HT1080 (cell line): ENCODE measurements around the gene NCAPG2. TPM values are rescaled to one million over a fixed set of nuclear protein-coding genes. Genes with fewer than 3 reads are reported as not detected.
"Not testable (repeated sequence)": the region's sequence is repeated elsewhere in the genome, so short reads cannot be mapped to it uniquely, and the experiment has no call there.

Experiments used
- DNase-seq: peaks from one replicate; pipeline ENCODE4 v3.0.0-alpha.2; 2015; ENCODE audit warnings: low read depth
- total RNA-seq: library from RNA; depleted of rRNA; stranded (reverse); fragments of >200 nt; shearing (Covaris generic); gene quantifications from 2 replicates; pipeline ENCODE4 v1.2.3, GENCODE V29; 2014

Gene NCAPG2
- total RNA-seq, 1 experiment from 2014 or later: 35.7 TPM

DNA sequence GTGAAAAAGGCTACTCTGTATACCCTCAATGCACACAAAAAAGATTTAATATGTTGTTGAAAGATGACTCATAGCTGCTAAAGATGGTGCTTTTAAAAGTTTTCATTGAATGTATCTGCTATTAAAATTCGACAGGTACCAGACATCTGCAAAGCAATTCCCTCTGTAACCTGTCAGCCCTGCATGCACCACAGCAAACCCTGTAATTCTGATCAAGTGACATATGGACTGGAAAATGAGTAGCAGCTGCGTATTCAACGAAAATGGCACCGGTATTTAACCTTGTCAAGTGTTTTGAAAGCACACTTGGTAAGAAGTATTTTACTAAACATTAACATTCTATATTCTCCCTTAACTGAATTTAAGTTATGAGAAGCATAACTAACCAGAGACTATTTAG, 58.8 kb downstream of the NCAPG2 start:
- no peak for DNase-seq

DNA sequence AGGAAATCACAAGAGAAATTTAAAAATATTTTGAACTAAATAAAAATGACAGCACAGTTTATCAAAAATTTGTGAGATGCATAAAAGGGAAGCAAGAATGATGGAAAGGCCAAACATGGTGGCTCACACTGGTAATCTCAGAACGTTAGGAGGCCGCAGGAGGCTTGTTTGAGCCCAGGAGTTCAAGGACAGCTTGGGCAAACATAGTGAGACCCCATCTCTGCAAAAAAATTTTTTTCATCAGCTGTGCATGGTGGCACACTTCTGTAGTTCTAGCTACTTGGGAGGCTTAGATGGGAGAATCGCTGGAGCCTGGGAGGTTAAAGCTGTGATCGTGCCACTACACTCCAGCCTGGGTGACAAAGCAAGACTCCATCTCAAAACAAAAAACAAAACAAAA, 62.5 kb downstream of the NCAPG2 start:
- no peak for DNase-seq

DNA sequence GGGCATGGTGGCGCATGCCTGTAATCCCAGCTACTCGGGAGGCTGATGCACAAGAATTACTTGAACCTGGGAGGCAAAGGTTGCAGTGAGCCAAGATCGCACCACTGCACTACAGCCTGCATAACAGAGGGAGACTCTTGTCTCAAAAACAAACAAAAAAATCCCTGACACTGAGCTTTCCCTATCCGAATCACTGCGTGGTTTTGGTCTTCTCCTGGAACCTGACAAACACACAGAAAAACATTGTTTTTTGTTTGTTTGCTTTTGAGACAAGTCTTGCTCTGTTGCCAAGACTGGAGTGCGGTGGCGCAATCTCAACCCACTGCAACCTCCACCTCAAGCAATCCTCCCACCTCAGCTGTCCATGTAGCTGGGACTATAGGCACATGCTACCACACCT, 66.6 kb downstream of the NCAPG2 start:
- no peak for DNase-seq

DNA sequence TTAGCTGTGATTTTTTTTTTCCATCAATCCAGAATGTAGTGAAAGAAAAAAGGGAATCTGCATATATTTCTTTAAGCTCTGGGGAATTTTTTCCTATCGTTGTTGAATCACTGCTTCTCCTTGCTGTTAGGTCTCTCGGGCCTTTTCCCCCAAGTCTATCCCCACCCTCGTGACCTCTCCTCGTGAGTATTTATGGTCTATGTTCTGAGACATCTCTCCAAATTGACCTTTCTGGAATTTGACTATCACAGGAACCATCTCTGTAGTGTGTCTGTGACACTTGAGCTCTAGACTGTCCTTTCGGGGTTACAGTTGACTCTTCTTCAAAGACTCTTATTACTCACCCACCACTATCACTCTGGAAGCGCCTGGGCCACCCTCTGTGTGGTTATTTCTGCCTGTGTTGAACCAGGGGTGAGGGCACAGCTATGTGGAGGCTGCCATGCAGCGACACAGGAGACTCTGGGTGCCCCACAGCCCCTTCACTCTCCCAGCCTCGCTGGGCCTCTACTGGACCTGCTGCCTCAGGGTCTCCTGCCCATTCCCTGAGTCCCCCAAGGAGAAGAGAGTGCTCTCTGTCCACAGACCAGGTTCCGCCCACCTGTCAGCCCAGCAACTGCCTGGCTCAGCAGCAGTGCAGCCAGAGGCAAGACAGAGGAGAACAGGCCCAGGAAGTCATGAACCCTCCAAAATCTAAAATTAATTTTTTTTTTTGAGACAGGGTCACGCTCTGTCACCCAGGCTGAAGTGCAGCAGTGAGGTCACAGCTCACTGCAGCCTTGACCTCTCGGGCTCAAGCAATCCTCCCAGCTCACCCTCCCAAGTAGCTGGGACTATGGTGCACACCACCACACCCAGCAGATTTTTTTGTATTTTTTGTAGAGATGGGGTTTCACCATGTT, 71.3 kb downstream of the NCAPG2 start:
- no peak for DNase-seq

DNA sequence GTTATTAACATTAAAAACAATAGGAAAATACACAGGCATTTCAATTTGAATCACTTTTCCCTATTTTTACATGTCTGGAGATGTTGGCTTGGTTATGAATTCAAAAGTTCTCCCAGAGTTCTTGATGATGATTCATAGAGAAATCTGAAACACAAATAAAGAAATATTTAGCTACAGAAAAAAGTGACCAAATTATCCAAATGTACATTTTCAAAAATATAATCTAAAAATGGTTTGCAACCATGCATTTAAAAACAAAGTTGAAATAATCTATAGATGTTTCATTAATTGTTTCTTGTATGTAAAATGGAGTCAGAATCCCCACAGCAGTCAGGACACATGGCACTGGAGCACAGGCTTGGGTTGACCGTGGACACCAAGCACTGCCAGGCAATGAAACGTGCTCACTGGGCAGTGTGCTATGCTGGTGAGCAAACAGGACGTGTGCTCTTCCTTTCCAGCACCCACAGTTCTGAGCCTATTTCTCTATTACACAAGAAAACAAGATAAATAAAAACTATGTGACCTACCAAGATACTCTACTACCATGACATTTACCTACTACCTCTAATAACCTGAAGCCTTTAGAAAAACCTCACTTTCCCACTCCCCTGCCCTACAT, 72.9 kb downstream of the NCAPG2 start:
- no peak for DNase-seq

DNA sequence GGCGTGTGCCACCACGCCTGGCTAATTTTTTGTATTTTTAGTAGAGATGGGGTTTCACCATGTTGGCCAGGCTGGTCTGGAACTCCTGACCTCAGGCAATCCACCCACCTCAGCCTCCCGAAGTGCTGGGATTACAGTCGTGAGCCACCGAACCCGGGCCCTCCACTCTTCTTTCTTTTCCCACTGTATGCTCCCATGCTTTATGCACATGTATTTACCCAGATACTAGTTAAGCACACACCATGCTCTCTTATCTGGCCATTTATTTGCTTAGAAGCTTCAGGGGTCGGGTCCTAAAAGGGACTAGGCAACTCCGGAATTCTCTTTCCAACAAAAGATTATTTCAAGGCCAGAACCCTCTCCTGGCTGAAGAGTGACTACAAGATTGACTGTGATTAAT, 78.3 kb downstream of the NCAPG2 start:
- not testable (repeated sequence) for DNase-seq

DNA sequence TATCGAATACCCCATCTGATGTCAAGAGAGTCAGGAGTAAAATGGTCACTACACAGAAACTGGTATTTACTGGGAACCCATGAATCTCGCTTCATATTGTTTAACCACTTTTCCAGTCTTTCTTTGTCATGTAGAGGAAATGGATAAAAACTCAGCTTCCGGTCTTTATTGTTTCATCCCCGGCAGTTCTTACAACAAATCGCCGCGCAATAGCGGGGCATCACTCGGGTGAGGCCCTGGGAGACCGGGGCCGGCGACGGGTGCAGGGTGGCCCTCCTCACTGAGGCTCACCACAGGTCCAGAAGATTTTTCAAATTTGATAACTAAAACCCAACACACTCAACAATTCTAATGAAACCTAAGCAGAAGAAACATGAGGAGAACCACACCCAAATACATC, 81.4 kb downstream of the NCAPG2 start:
- no peak for DNase-seq

DNA sequence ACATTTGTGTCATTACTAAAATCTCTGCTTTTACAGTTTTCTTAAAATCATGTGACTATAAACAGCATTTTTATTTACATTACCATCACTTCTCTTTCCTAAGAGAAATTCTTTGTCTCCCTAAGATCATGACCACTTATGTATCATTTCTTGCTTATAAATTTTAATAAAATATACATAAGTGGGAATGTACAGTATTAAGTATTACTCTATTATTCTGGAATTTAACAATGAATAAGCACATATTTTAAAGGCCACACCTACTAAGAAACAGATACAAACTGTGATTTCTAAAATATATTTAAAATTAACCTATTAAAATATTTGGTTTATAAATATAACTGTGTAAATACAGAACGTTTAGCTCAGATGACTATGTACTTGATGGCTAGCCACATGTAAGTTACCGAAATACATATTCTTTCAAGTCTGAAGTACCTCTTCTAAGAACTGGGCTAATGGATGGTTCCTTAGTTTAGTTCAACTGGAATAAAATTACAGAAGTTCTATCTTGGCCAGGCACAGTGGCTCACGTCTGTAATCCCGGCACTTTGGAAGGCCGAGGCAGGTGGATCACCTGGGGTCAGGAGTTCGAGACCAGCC, 83.7 kb downstream of the NCAPG2 start:
- DNase-seq: no peak

DNA sequence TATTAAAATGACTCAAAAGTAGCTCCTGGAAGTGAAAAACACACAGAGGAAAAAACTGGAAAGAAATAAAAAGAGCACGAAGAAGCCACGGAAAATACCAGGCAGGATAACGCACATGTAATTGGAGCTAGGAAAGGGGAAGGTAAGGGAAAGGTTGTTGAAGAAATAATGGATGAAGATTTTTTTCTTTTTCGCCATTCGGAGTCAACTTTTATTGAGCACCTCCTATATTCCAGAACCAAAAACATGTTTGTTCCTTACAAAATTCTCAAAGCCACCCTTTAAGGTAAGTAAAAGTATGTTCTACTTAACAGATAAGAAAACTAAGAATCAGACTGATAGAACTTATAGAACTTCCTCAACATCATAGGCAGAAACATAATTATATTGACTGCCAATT, 84.2 kb downstream of the NCAPG2 start:
- no peak for DNase-seq

DNA sequence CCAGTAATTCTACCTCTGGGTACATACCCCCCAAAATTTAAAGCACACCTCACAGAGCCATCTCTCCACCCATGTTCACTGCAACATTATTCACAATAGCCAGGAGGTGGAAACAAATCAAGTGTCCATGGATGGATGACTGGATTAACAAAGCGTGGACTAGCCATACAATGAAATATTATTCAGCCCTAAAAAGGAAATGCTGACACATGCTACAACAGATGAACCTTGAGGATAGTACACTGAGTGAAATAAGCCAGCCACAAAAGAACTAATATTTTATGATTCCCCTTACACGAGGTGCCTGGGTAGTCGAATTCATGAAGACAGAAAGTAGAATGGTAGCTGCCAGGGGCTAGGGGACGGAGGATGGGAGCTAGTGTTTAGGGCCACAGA, 85.9 kb downstream of the NCAPG2 start:
- no peak for DNase-seq

DNA sequence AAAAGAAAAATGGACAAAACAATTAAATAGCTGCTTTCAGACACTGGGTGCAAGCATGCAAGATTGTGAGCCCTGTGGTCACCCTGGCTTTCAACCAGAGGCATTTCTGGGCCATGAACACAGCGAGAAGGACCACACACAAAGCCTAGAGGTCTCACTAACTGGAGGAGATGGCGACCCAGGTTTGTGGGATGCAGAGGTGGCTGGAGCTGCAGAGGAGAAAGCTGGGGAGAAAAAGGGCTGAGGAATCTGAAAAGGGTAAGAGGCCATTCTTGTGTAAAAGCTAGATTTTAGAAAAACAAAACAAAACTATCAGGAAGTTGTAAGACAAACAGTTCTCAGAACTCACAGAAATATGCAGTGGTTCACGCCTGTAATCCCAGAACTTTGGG, 86.9 kb downstream of the NCAPG2 start:
- no peak for DNase-seq

DNA sequence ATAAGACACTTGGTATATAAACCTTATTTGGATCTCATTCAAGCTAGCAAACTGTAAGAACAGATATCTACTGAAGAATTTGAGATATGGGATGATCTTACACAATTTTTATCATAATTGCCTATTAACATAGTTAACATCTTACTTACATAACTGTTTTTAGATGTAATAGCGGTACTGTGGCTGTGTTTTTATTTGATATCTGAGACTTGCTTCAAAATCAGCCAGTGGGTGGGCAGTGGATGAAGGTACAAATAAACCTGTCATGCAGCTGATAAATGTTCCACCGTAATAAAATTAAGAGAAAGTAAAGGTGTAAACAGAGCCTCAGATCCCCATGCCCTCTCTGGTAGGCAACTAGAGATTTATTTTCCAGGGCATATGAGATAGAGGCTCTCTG, 88.6 kb downstream of the NCAPG2 start:
- DNase-seq: no peak

DNA sequence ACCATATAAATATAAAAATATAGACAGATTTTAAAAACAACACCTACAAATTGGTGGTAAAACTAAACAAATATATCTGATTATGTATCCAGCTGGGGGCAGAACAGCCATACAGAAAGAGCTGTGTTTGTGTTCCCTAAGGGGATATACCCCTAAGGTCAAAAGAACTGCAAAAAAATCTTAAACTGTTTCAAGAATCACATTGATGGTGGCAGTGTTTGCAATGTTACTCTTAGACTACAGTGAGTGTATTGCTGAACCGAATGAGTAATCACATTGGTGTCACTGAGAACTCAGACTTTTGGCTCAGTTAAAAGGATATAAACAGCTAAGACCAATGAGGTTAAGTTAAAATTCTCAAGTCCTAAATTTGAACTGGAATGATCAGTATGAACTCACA, 89.9 kb downstream of the NCAPG2 start:
- DNase-seq: no peak

DNA sequence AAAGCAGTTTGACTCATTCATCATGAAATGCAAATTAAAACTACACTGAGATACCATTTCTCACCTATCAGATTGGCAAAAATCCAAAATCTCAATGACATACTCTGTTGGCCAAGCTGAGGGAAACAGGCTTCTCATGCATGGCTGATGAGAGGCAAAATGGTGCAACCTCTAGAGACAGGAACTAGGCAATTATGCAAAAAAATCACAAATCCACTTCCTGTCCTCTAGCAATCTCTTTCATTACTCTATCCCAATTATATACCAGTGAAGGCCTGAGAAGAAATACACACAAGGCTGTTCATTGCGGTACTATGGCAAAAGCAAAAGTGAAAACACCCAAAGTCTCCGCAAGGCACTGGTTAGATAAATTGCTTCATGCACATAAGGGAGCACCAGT, 91.1 kb downstream of the NCAPG2 start:
- DNase-seq: no peak

DNA sequence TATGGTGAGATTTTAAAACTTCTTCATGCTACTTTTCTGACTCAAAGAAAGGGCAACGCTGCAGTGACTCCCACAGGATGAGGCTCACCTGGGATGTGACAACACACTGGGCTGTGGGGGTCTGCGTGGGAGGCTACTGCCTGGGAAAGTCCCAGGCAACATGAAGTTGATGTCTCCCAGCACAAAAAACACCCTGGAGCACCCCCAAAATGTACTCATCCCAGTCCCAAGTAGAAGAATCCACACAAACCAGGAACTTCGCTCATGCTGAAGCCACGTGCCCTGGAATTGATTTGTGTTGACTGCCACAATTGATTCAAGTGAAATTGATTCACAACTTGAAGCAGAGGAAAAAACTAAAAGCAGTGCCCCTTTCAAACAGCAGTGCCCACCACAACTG, 92.1 kb downstream of the NCAPG2 start:
- no peak for DNase-seq

DNA sequence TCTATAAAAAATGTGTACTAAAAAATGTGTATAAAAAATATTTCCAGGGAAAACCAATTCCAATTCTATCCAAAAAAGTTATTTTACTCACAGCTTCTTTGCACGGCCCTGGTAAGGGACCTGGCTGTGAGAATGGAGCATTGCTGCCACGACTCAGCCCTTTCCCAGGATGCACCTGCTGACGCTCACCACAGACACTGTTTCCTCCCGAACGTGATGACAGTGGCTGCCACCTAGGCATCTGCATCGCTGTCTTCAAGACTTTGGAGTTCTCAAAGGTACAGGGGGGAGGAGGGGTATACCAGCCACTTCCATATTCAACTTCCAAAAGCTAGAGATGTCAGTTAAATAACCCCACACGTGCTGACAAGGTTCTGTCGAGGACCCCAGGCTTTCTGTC, 93.1 kb downstream of the NCAPG2 start:
- no peak for DNase-seq

DNA sequence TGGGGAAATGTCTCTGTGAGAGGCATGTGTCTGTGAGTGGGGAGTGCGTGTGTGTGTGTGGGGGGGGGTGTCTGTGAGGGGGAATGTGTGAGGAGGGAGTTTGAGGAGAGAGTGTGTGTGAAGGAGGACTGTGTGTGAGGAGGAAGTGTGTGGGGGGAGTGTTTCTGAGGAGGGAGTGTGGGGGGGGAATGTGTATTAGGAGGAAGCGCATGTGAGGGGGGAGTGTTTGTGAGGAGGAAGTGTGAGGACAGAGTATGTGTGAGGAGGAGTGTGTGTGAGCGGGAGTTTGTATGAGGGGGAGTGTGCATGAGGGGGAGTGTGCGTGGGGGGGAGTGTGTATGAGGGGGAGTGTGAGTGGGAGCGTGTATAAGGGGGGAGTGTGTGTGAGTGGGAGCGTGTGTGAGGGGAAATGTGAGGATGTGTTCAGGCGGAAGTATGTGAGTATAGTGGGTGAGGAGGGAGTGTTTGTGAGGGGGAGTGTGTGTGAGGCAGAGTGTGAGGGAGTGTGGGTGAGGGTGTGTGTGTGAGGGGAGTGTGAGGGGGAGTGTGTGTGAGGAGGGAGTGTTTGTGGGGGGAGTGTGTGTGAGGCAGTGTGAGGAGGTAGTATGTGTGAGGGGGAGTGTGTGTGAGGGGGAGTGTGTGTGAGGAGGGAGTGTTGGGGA, 95.2 kb downstream of the NCAPG2 start:
- no peak for DNase-seq

DNA sequence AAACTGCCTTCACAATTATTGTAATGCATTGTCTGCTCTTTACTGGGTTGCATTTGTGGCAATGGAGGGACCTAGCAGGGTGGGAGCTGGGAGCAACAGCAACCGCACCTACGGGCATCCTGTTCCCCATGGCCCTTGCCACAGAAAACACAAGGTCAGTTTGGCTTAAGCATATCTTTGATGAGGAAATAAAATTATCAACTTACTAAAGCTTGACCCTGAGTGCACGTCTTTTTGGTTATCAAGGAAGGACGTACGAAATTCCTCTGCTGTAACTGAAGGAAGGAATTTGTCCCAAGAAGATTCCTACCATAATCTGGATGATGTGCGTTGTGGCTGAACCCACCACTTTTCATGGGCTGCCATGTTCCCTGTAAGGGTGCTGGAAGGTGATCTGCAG, 97.0 kb downstream of the NCAPG2 start:
- DNase-seq: no peak

DNA sequence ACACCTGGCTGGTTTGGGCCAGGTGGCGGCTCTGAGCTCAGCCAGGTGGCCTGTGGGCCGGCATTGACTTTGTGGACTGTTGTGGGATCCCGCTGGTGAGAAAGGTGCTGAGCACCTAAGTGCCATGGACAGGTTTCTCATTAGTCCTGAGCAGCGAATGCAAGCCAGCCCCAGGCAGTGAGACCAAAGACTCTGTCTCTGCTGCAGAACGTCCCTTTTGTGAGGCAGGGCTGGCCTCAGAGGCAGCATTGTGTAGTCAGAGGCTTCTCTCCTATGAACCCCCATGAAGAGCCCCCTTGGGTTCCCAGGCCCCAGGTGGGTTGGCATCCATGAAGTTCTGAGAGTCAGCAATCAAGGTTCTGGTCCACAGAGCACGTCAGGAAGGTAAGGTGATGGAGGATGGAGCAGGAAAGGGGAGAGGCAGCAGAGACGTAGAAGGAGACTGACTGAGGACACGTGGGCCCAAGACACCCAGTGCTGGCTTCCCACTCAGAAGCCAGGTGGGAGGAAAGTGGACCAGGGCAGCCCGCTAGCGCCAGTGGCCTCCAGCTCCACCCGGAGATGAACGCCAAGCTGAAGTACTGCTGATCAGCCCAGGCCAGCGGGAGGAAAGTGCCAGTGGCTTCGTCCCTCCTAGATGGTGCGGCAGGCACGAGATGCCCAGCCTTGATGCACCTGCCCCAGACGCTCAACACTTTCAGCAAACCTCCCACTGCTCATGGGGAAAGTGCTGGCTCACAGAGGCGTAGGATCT, 97.8 kb downstream of the NCAPG2 start:
- no peak for DNase-seq

DNA sequence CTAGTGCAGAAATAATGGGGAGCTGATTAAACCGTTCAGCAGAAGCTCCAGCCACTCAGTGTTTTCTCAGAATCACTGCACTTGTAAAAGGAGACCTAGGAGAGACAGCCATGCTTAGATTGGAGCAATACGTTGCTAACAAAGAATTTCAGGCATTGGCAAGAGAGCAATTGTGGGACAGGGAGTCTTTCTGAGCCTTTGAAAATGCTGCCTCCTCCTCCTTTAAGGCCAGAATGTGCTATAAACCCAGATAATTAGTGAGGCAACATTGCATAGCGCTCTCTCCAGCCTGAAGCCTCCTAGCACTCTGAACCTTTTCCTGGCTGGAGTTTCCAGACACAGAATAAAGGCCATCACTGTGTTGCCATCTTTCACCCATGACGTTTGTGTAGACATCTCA, 98.5 kb downstream of the NCAPG2 start:
- DNase-seq: no peak
